Measurements from ENCODE around the gene APOL1. TPM values are rescaled to one million over a fixed set of nuclear protein-coding genes. Genes with fewer than 3 reads are reported as not detected.
"Not testable (repeated sequence)": the region's sequence is repeated elsewhere in the genome, so short reads cannot be mapped to it uniquely, and the experiment has no call there.

APOL1 gene
- total RNA-seq, 1 donor from 2014 or later = 92.8 TPM

DNA sequence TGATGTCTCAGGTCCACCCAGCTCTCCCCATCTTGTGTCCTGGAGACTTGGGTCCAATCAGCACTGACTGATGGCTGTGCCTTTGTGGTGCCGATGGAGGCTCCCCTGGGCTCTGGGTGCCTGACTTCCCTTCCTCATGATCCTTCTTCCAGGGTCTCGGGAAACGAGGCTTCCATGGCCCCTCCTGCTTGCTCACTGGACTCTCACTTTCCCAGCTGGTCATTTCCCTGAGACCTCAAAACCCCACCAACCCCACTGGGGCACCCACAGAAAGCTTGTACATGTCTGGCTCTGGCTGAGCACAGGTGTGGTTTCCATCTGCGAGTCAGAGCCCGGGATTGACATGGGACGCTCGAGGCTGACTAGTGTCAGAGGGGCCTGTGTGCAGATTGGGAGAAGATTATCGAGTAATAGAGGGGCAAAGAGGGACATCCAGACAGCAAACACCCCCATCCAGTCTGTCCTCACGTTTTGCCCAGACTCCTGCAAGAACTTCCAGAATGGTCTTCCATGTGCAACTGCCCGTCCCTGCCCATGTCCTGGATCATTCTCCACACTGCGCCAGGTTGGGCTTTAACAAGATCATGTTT lies 15.1 kb downstream of the APOL1 start:
- no peaks in the 10 kb centered on the region for H3K4me1 ChIP-seq
- H3K4me3 ChIP-seq = no peak overlapping the region
- H3K9me3 ChIP-seq = no peaks in the 10 kb centered on the region
- intact Hi-C loops (cut with DNase I) = no loop called here
- no peaks in the 10 kb centered on the region for H3K27me3 ChIP-seq
- no peak for DNase-seq
- peaks cover 13% of the 10 kb centered on the region for H3K36me3 ChIP-seq
- no peak for ATAC-seq
- no peak overlapping the region for H3K27ac ChIP-seq
- no peak for TF ChIP-seq CTCF (IDR thresholded peaks at IDR 0.05)

DNA sequence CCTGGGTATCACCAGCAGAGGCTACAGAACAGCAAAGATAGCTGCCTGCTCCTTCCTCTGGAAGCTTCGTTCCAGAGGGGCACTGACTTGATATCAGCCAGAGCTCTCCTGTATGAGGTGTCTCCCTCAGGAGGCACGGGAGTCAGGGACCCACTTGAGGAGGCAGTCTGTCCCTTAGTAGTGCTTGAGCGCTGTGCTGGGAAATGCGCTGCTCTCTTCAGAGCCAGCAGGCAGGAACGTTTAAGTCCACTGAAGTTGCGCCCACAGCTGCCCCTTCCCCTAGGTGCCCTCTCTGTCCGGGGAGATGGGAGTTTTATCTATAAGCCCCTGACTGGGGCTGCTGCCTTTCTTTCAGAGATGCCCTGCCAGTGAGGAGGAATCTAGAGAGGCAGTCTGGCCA lies 18.3 kb downstream of the APOL1 start:
- H3K36me3 ChIP-seq, ATAC-seq, H3K9me3 ChIP-seq, DNase-seq, H3K27ac ChIP-seq, H3K4me1 ChIP-seq, H3K4me3 ChIP-seq, H3K27me3 ChIP-seq: not testable (repeated sequence)
- intact Hi-C loops (cut with DNase I) = loop anchor here (10.0 kb wide), 1 partner anchor 76 kb away; no protein-coding TSS in a partner anchor

DNA sequence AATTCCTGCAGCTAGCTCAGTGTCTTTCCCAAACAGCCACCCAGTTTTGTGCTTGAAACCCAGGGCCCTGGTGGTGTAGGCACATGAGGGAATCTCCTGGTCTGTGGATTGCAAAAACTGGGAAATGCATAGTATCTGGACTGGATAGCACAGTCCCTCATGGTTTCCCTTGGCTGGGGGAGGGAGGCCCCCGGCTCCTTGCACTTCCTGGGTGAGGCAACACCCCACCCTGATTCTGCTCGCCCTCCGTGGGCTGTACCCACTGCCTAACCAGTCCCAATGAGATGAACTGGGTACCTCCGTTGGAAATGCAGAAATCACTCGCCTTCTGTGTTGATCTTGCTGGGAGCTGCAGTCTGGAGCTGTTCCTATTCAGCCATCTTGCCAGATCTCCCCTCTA lies 19.0 kb downstream of the APOL1 start:
- not testable (repeated sequence) for DNase-seq, H3K36me3 ChIP-seq, ATAC-seq, H3K27ac ChIP-seq, H3K4me1 ChIP-seq, H3K27me3 ChIP-seq, H3K9me3 ChIP-seq, H3K4me3 ChIP-seq
- intact Hi-C loops (cut with DNase I) = loop anchor here (10.0 kb wide), 1 partner anchor 77 kb away; no protein-coding TSS in a partner anchor

DNA sequence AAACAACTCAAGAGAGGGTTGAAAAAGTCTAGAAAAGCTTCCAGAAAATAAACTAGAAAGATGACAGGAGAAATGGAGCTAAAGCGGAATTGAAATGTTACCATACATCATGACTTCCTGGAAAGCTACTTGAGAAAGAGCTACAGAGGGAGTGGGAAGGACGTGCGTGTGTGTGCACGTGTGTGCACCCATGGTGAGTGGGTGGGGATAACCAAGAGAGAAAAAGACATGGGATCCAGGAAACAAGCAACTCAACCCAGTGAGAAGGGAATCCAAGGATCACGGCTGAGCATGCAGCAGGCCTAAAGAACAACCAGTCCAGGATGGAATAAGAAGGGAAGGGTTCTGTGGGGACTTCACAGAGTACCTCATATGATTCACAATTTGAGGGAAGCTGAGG lies 21.6 kb downstream of the APOL1 start:
- intact Hi-C loops (cut with DNase I) = loop anchor here (10.0 kb wide), 1 partner anchor 80 kb away; no protein-coding TSS in a partner anchor
- no peak for TF ChIP-seq CTCF (IDR thresholded peaks at IDR 0.05)
- Histone ChIP-seq H3K4me3 (no peak overlapping the region), H3K27ac (no peak overlapping the region), H3K9me3 (no peaks in the 10 kb centered on the region), H3K4me1 (peaks cover 8% of the 10 kb centered on the region), H3K36me3 (no peaks in the 10 kb centered on the region), H3K27me3 (no peaks in the 10 kb centered on the region)
- ATAC-seq (peak; percentile 60), DNase-seq (no peak)

GRCh38 chr22:36277482-36278291 lies 24.8 kb downstream of the APOL1 start:
- Histone ChIP-seq H3K27ac (no peak overlapping the region), H3K4me1 (peaks cover 8% of the 10 kb centered on the region), H3K36me3 (peaks cover 19% of the 10 kb centered on the region), H3K27me3 (no peaks in the 10 kb centered on the region), H3K4me3 (no peak overlapping the region), H3K9me3 (no peaks in the 10 kb centered on the region)
- intact Hi-C loops (cut with DNase I) = loop anchor here (10.0 kb wide), 1 partner anchor 83 kb away; no protein-coding TSS in a partner anchor
- ATAC-seq (peak; percentile 87), DNase-seq (peak; percentile 77)
- peak; percentile 82 for TF ChIP-seq CTCF (IDR thresholded peaks at IDR 0.05)

- ATAC-seq (no peak), DNase-seq (no peak)
- H3K4me1 ChIP-seq = peaks cover 8% of the 10 kb centered on the region
- H3K36me3 ChIP-seq = peaks cover 35% of the 10 kb centered on the region
- no peaks in the 10 kb centered on the region for H3K9me3 ChIP-seq
- H3K27me3 ChIP-seq = no peaks in the 10 kb centered on the region
- no peak overlapping the region for H3K4me3 ChIP-seq
- H3K27ac ChIP-seq = no peak overlapping the region
- TF ChIP-seq CTCF (IDR thresholded peaks at IDR 0.05) = no peak
- intact Hi-C loops (cut with DNase I) = loop anchor here (10.0 kb wide), 1 partner anchor 84 kb away; no protein-coding TSS in a partner anchor
Measured at GRCh38 chr22:36279219-36279666, 26.3 kb downstream of the APOL1 start.

All from upper lobe of right lung (tissue), 1 donor.